H4 (cell line): ENCODE data around the gene IQCF5. TPM values are rescaled to one million over a fixed set of nuclear protein-coding genes. Genes with fewer than 3 reads are reported as not detected.
"Not testable (repeated sequence)": the region's sequence is repeated elsewhere in the genome, so short reads cannot be mapped to it uniquely, and the experiment has no call there.

Experiments
- DNase-seq: peaks from one replicate; pipeline ENCODE4 v3.0.0-alpha.2; 2015; ENCODE audit warnings: low spot score
- total RNA-seq: library from RNA; depleted of rRNA; stranded (reverse); fragments of >200 nt; shearing (Covaris generic); gene quantifications from 2 replicates; pipeline ENCODE4 v1.2.3, GENCODE V29; 2014; rRNA removed

Gene IQCF5
- total RNA-seq, 1 experiment from 2014 or later, result not detected

- not testable (repeated sequence) for DNase-seq
Observed at GRCh38 chr3:51868896-51869295, 6.5 kb downstream of the IQCF5 start.

DNA sequence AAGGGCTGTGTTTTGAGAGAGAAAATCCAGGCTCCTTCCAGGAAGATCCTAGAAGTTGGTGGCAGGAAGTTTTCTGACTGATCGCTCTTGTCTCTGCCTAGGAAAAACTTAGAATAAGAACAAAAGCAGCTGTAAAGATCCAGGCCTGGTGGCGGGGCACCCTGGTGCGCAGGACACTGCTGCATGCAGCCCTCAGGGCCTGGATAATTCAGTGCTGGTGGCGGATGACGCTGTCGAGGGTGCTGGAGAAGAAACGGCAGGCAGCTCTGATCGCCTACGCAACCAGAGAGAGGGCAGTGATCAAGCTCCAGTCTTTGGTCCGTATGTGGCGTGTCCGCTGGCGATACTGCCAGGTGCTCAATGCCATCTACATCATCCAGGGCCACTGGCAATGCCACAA lies 12.5 kb downstream of the IQCF5 start:
- no peak for DNase-seq

DNA sequence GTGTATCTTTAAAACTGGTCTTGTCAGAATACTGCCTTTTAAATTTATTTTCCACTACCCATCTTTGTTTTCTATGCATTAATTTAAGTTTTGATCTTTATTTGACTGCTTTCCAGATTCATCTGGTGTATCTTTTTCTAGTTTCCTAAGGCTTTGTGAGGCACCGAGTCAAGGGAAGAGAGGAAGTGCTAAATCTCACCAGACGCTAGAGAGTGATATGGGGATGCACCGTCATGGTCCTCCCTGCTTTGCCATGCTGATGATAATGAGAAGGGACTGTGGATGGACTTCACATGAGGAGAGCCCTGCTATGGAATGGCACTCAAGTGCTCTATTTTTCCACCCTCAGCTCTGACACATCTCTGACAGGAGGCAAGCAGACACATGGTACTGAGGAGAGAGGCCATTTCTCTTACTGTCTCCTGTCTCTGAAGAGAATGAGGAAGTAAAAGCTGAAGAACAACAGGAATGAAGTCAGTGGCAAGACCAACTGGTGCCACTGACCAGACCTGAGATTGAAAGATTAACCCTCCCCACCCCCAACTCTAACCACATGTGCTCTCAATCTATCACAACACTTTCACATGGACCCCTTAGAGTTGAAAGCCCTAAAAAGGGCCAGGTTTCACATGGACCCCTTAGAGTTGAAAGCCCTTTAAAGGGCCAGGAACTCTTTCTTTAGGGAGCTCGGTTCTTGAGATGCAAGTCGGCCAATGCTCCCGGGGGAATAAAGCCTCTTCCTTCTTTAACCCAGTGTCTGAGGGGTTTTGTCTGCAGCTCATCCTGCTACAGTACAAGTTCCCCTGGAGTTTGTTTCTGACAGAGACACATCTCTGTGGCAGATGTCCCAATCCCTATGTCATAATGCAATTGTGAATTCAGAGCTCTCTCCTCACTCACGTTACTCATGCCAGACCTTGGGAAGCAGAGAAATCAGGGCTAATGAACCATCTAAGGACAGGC lies 14.4 kb downstream of the IQCF5 start, which contains the start of gene IQCF2:
Gene IQCF2 (plus strand): TSS at position 913 of the 963 bp plus-strand sequence. CDS start 52 bp downstream, outside the sequence.
- no peak for DNase-seq

DNA sequence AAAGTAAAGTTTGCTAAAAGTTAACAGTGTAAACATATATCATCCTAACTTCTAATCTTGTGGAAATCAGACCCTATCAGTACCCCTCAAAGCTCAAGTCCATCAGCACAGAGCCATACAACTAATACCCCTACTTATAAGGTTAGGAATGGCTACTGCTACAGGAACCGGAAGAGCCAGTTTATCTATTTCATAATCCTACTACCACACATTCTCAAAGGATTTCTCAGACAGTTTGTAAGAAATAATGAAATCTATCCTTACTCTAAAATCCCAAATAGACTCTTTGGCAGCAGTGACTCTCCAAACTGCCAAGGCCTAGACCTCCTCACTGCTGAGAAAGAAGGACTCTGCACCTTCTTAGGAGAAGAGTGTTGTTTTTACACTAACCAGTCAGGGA lies 20.0 kb downstream of the IQCF5 start:
- not testable (repeated sequence) for DNase-seq

- no peak for DNase-seq
Observed at GRCh38 chr3:51845129-51845528, 30.3 kb downstream of the IQCF5 start.

DNA sequence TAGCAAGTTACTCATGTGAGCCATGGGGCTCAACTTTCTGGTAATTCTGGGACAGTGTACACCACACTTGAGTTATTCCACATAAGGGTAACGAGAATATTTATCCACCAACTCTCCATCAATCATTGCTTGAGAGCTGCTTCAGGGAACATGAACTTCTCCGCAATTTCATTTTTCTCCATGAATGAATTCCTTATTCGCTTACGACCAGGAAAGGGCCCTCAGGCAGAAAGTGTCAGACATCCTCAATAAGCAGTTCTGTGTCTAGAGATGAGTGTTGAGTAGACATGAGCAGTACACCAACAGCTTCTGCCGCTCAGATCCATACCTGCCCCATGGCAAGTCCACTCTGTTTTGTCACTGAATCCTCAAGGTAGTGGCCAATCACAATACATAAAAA lies 38.8 kb downstream of the IQCF5 start:
- DNase-seq, result no peak

DNA sequence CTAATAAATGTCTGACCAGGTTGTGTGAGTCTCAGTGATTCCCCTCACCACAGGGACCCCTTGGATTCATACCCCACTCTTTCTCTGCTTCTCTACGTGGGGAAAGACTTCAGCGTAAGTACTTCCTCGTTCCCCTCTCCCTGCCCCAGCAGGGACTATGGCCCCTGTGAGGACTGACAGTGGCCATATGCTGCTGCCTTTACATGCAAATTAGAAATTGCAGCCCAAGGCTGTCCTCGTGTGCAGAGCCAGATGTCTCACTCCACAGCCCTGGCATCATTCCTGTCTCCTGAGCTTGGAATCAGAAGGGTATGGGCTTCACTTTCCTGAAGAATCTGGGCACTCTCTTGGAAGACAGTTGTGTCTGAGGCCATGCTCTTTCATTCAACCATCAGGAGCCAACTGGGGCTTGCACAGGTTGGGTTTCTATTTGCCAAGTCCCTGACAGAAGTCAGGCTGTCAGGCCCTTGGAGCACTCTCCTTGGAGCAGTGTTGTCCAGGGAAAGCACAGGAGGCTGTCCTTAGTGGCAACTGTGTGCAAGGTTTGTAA lies 44.5 kb downstream of the IQCF5 start:
- DNase-seq, result no peak

GRCh38 chr3:51830345-51830744 lies 45.1 kb downstream of the IQCF5 start:
- DNase-seq, result no peak

GRCh38 chr3:51828297-51828696 lies 47.1 kb downstream of the IQCF5 start:
- no peak for DNase-seq

Other genes with a start within 250 kb of the IQCF5 start
- gene TEX264, start 204.3 kb downstream of the IQCF5 start, total RNA-seq, result 37.7 and 48.2 TPM in 2 replicates
- gene GRM2, start 168.5 kb downstream of the IQCF5 start, total RNA-seq, result not detected in 2 replicates
- gene IQCF6, start 96.4 kb downstream of the IQCF5 start, total RNA-seq, result not detected in 2 replicates
- gene IQCF2, start 14.0 kb downstream of the IQCF5 start, total RNA-seq, result not detected in 2 replicates
- not detected in 2 replicates for gene IQCF1, start 27.8 kb upstream of the IQCF5 start, total RNA-seq
- gene RRP9, start 66.3 kb upstream of the IQCF5 start, total RNA-seq, result 25.7 and 31.0 TPM in 2 replicates
- 7.7 and 7.9 TPM in 2 replicates for gene PARP3, start 66.8 kb upstream of the IQCF5 start, total RNA-seq
- not detected in 2 replicates for gene GPR62, start 79.8 kb upstream of the IQCF5 start, total RNA-seq
- 27.0 and 31.0 TPM in 2 replicates for gene PCBP4, start 91.9 kb upstream of the IQCF5 start, total RNA-seq
- gene ABHD14B, start 98.4 kb upstream of the IQCF5 start, total RNA-seq, result 3.2 and 12.5 TPM in 2 replicates
- 8.0 and 13.9 TPM in 2 replicates for gene ABHD14A, start 99.5 kb upstream of the IQCF5 start, total RNA-seq
- gene ACY1, start 107.9 kb upstream of the IQCF5 start, total RNA-seq, result 35.6 and 41.7 TPM in 2 replicates
- gene RPL29, start 120.3 kb upstream of the IQCF5 start, total RNA-seq, result 1,303 and 1,313 TPM in 2 replicates
- gene DUSP7, start 181.0 kb upstream of the IQCF5 start, total RNA-seq, result 4.3 and 6.2 TPM in 2 replicates